Measurements from ENCODE around the gene NOSIP. TPM values are rescaled to one million over a fixed set of nuclear protein-coding genes. Genes with fewer than 3 reads are reported as not detected.

Gene NOSIP
- total RNA-seq, 2 donors from 2014 or later, result 39.0 to 62.3 TPM

DNA sequence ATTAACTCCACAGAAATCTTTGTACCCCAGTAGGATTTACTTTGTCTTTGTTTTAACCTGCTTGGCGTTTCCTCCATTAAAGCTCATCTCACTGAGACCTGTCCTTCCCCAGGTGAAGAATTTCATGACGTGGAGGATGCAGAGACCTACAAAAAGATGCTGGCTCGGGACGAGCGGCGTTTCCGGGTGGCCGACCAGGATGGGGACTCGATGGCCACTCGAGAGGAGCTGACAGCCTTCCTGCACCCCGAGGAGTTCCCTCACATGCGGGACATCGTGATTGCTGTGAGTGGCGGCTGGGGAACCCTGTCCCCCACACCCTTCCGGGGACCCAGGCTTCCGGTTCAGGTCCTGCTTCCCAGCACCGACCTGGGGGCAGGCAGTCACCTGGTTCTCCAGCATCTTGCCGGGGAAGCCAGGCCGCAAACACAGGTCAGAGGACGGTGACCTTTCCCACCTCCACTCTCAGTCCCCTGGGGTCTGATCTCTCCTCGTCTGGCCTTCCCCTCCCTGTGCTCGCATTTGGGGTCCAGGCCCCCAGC lies 43.4 kb downstream of the NOSIP start:
- H3K4me3 ChIP-seq, result no peak overlapping the region

DNA sequence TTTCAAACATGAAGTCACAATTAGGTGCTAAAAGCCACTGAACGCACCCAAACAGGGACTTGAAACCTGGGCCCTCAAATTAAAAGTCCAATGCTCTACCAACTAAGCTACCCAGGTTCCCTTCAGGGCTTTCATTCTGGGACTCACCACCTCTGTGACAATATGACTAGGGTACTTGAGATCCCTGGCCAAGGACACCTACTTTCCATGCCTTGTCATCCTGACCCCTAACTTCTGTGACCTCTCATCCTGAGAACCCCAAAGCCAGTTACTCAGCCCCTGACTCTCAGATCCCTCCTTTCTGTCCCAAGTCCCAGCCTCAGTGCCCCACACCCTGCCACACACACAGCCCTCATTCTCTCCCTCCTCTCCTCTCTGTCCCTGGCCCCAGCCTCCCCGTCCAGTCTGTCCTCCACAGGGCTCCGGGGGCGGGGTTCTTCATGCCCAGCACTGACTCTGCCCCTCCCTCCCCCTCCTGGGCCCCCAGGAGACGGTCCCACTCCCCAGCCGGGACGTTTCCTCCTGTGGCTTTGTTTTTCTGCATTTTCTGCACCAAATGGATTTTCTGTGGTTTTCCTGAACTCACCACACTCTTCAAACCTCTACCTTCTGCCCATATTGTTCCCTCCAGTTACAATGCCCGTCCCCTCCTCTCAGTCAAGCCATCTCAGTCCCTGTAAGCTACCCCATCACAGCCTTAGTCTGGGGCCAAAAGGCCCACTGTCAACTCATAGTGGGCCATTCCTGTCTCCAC lies 45.5 kb downstream of the NOSIP start:
- DNase-seq (ENCODE audit: low spot score), result no peak
- Histone ChIP-seq H3K36me3 (no peaks in the 10 kb centered on the region), H3K27me3 (no peaks in the 10 kb centered on the region), H3K27ac (no peak overlapping the region), H3K9me3 (no peaks in the 10 kb centered on the region), H3K4me1 (peaks cover 0 to 17% of the 10 kb centered on the region in 2 donors), H3K4me3 (peak overlapping the region in 1 of 2 donors; percentile 57)
- no peak for TF ChIP-seq CTCF (IDR thresholded peaks at IDR 0.05)

More for the DNA sequence above, 43.4 kb downstream of the NOSIP start:
- no peak overlapping the region for H3K27ac ChIP-seq
- peaks cover 0 to 17% of the 10 kb centered on the region in 2 donors for H3K4me1 ChIP-seq
- H3K9me3 ChIP-seq, result no peaks in the 10 kb centered on the region
- no peaks in the 10 kb centered on the region for H3K27me3 ChIP-seq
- no peaks in the 10 kb centered on the region for H3K36me3 ChIP-seq
- TF ChIP-seq CTCF (IDR thresholded peaks at IDR 0.05), result no peak
- DNase-seq (ENCODE audit: low spot score), result no peak

DNA sequence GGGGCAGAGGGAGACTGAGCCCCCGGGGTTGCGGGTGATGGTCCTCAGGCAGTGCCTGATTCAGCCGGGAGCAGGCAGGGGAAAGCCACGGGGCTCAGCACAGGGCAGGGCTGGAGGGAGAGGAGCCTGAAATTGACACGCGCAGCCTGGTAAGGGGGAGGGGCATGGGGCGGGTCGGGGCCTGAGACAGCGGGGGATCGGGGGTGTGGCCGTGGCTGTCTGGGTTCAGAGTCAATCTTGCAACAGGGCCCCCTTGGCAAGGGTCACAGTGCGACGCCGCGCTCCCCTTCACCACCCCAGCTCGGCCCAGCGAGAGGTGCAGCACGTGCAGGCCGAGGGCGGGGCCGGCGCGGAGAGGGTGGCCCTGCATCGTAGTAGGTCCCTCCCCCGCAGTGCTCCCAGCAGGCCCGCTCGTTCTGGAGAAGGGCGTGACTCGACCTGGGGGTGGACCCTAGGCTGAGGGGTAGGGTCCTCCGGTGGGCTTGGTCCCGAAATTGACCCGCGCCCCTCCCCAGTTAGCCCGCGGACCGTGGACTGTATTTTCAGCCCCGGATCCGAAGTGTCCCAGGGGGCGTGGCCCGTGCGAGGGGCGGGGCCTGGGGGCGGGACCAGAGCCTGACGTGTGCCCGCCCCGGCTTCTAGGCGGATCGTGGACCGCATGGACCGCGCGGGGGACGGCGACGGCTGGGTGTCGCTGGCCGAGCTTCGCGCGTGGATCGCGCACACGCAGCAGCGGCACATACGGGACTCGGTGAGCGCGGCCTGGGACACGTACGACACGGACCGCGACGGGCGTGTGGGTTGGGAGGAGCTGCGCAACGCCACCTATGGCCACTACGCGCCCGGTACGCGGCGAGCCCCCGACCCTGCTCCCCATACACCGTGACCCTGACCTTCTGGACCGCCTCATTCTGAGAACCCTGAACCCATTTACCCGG lies 46.5 kb downstream of the NOSIP start:
- H3K27me3 ChIP-seq, result no peaks in the 10 kb centered on the region
- peak overlapping the region; percentile 45 to 57 for H3K4me3 ChIP-seq
- peak overlapping the region; percentile 5 to 11 for H3K27ac ChIP-seq

DNA sequence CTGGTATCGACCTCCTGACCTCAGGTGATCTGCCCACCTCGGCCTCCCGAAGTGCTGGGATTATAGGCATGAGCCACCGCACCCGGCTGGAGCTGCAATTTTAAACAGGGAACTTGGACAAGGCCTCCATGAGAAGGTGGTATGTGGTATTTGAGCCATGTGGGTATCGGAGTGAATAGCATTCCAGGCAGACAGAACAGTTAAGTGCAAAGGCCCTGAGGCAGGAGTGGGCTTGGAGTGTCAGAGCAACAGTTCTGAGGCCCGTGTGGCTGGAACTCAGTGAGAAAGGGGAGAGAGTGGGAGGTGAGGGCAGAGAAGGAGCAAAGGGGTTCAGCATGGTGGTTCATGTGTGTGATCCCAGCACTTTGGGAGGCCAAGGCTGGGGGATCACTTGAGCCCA lies 49.6 kb downstream of the NOSIP start:
- peaks cover 0 to 35% of the 10 kb centered on the region in 2 donors for H3K4me1 ChIP-seq

More for the DNA sequence above, 46.5 kb downstream of the NOSIP start:
- H3K4me1 ChIP-seq, result peaks cover 0 to 22% of the 10 kb centered on the region in 2 donors
- H3K36me3 ChIP-seq, result no peaks in the 10 kb centered on the region
- DNase-seq (ENCODE audit: low spot score), result peak; percentile 76
- no peaks in the 10 kb centered on the region for H3K9me3 ChIP-seq
- TF ChIP-seq CTCF (IDR thresholded peaks at IDR 0.05), result peak; percentile 11 to 51

More for the DNA sequence above, 49.6 kb downstream of the NOSIP start:
- Histone ChIP-seq H3K27ac (no peak overlapping the region), H3K4me3 (no peak overlapping the region), H3K9me3 (no peaks in the 10 kb centered on the region), H3K36me3 (no peaks in the 10 kb centered on the region), H3K27me3 (no peaks in the 10 kb centered on the region)
- no peak for DNase-seq (ENCODE audit: low spot score)
- TF ChIP-seq CTCF (IDR thresholded peaks at IDR 0.05), result no peak

Measured in right atrium auricular region (tissue), 2 donors.